SK-N-SH treated with all-trans-retinoic acid at 6 μM for 48 hours (cell line): ENCODE data around the gene SRPRA.

Source experiments
- ZFP3 ChIP-seq: fragments of 250-450 bp; sonication (Bioruptor Pico); IDR thresholded peaks from 2 replicates; pipeline ENCODE4 v1.5.0; 2020; ENCODE audit warnings: mild to moderate bottlenecking, moderate library complexity
- TF ChIP-seq, protein P1 (sequence below): fragments of 250-450 bp; sonication (Bioruptor Pico); IDR thresholded peaks from 2 replicates; pipeline ENCODE4 v1.5.0; 2020; ENCODE audit warnings: mild to moderate bottlenecking, moderate library complexity

DNA sequence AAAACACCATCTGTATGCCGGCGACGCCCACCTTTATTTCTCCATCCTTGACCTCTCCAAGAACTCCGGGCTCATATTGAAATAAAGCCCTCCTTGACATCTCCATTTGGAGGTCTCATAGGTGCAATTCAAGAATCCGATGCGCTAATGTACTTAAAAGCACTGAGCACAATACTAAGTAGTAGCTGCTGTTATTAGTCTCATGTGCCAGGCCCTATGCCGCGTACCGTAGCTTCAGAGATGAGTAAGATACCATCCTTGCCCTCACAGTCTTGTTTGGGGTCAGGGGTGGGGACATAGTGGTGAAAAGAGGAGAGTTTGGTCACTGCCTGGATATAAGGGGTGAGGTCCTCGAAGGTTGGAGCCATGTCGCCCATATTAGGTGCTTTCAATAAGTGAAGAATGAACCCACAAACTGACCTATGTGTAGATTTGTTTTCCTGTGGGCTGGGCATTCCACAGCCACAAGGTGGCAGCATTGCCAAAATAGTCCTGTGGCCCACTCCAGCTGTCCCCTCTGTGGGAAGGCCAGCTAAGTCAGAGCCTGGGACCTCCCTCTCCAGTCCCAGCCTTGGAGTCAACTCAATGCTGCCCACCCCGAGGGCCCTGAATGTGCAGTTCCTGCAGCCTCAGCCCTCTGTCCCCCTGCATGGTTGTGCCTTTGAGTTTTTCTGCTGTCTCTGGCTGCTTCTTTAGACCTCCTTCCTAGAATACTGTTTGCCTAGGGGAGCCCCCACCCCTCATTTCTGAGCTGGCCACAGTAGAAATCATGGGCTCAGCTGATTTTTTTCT, 41.7 kb upstream of the SRPRA start:
- no peak for TF ChIP-seq ZFP3
- TF ChIP-seq, protein P1, sequence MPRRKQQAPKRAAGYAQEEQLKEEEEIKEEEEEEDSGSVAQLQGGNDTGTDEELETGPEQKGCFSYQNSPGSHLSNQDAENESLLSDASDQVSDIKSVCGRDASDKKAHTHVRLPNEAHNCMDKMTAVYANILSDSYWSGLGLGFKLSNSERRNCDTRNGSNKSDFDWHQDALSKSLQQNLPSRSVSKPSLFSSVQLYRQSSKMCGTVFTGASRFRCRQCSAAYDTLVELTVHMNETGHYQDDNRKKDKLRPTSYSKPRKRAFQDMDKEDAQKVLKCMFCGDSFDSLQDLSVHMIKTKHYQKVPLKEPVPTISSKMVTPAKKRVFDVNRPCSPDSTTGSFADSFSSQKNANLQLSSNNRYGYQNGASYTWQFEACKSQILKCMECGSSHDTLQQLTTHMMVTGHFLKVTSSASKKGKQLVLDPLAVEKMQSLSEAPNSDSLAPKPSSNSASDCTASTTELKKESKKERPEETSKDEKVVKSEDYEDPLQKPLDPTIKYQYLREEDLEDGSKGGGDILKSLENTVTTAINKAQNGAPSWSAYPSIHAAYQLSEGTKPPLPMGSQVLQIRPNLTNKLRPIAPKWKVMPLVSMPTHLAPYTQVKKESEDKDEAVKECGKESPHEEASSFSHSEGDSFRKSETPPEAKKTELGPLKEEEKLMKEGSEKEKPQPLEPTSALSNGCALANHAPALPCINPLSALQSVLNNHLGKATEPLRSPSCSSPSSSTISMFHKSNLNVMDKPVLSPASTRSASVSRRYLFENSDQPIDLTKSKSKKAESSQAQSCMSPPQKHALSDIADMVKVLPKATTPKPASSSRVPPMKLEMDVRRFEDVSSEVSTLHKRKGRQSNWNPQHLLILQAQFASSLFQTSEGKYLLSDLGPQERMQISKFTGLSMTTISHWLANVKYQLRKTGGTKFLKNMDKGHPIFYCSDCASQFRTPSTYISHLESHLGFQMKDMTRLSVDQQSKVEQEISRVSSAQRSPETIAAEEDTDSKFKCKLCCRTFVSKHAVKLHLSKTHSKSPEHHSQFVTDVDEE (CRISPR knock-in tag) = no peak
